Lung microvascular endothelial cell (primary cell): Measurements from ENCODE around the gene ARHGEF35. TPM values are rescaled to one million over a fixed set of nuclear protein-coding genes. Genes with fewer than 3 reads are reported as not detected.
"Not testable (repeated sequence)": the region's sequence is repeated elsewhere in the genome, so short reads cannot be mapped to it uniquely, and the experiment has no call there.

Experiments
- DNase-seq, 2 donors: peaks; one replicate each; pipeline versions ENCODE4 v3.0.0 to v3.0.0-alpha.2; 2010; ENCODE audit warnings: low read depth in 2 of 2
- total RNA-seq: library from RNA; depleted of rRNA; stranded (reverse); fragments of >200 nt; gene quantifications from 2 replicates; pipeline ENCODE4 v1.2.1, GENCODE V29; 2014

Gene ARHGEF35
- under 0.01 TPM in 1 of 2 replicates, not detected in the other for total RNA-seq

DNA sequence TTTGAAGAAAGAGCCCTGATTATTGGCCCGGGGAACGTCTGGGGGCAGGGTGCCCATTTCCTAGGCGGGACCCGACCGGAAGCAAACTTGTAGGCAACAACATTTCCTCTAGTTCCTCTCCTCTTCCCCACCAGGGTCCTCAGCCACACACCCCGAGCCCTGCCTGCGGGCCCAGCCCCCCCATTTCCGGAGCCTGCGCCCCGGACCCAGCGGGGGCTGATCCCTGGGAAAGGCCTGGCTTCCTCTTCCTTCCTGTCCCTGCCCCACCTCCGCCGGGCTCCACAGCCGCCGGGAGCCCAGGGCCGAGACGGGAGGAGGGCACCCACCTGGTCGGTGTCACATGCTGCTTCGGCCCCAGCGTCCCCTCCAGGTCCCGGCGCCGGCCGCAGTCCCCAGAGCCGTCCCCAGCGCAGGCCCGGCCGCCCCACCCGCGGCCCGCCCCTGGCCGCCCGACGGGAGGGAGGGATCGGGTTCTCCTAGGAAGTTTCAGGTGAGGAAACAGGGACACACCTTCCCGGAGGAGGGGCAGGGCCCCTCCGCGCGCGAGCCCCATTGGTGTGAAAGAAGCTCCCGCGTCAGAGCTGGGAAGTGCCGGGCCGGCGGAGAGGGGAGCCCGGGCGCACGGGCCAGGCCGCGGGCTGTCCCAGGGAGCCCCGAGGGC lies at the start of gene ARHGEF35:
ARHGEF35 (minus strand) TSS at position 622 of the 661 bp plus-strand sequence. CDS start 7,450 bp downstream, outside the sequence.
- DNase-seq: not testable (repeated sequence)

GRCh38 chr7:144245372-144245771 lies 49.7 kb upstream of the ARHGEF35 start:
- not testable (repeated sequence) for DNase-seq

- not testable (repeated sequence) for DNase-seq
These were observed 43.7 kb upstream of the ARHGEF35 start, which contains the start of gene OR2A42 for GRCh38 chr7:144239365-144239764. Gene OR2A42, minus strand, starts transcription at chr7:144239605. Its CDS starts 6,762 bp downstream, at chr7:144232843.

DNA sequence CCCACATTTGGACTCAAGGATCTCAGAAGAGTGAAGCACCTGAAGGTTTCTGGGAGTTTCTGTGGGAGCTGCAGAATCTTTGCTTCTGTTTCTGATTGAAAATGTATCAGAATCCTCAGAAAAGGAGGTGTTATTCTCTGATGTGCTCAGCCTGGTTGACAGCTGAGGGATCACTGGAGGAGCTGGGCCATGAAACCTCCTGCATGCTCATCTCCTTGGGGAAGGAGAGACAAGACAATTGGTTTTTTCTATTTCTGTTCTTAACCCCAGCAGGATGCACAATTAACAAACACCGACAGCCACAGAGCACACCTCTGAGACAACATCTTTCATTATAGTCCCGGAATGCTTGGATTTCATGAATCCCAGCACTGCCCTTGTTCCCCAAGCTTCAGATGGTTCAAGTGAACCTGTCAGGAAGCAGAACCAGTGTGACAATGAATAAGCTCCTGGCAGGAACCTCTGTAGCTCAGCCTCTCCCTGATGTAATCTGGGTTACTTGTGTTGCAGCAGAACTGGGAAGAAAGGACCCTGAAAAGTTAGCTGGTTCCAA lies 43.0 kb upstream of the ARHGEF35 start:
- DNase-seq: not testable (repeated sequence)

DNA sequence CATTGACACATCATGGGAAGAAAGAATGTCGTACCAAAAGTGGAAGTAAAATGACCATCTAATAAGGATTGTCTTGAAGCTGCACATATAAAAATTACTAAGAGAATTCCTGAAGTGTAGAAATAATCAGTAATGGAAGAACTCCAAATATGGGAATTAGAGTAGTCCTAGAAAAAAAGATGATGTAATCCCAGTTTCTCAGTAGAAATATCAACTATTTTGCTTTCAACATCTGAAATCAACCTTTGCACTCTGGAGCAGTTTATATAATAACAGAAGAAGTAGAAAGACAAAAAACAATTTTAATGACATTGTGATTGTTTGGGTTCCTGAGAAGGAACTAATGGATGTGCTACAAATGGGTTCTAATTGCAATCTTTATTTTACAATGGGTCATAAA lies 37.4 kb upstream of the ARHGEF35 start:
- DNase-seq: not testable (repeated sequence)

DNA sequence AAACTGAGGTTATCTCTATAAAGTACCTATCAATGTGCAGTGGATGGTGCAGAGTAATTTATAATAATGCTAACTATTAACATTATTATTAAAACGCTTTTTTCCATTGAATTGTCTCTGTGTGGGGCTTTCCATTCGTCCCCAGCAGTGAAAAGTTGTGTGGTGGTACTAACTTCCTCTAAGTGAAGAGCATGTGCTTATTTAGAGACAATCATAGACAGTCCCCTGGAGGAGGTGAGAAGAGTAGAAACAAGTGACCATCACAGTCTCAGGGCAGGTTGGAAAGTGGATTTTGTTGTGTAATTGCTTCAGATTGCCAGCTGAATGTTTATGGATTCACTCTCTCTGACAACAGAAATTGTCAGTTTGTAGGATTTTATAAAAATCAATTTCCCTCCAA lies 35.4 kb upstream of the ARHGEF35 start:
- not testable (repeated sequence) for DNase-seq

DNA sequence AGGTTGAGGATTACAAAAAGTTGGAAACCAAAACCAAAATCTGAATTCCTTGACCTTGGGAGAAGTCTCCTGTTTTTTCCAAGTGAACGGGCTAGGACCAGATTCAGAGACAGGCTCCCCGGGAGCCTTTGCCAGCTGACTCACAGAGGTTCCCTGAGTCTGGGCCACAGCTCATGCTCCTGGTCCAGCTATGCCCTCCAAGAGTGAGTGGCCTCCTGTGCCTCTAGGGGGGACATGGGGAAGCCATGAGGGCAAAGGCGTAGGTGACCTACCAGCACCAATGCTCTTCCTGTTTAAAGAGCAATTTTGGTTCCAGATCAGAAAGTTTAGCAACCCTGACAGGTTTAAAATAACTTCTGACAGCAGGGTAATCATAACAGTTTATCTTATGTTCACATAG lies 33.2 kb upstream of the ARHGEF35 start:
- not testable (repeated sequence) for DNase-seq

DNA sequence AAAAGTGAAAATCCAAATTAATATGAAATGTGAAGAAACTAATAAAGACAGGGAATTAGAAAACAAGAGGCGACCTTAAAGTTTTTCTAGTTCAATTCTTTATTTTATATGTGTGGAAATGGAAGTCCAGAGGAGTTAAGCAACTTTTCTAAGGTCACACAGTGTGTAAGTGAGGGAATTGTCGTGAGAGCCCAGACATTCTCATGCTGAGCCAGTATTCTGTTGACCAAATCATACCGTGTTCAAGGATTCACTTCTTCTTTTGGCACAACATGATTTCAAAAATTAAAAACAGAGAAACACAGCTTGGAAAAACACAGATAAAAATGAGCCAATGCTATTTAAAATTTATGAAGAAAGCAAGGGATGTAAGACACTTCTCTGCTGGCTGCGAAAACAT lies 31.2 kb upstream of the ARHGEF35 start:
- DNase-seq: not testable (repeated sequence)

DNA sequence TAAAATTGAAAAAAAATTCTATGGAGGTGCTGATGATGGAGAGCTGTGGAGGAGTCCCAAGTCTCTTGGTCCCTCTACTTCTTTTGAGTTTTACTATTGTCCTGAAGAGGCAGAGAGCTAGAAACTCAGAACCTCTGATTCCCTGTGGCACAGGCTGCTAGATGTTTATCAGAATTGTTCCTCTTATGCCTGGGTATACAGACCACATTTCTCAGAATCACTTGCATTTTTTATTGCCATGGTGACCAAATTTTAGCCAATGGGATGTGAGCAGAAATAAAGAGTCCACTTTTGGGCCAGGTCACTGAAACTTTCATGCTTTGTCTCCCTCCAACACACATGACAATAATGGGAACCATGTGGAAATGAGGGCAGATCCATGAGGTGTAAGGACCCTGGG lies 28.0 kb upstream of the ARHGEF35 start:
- not testable (repeated sequence) for DNase-seq

DNA sequence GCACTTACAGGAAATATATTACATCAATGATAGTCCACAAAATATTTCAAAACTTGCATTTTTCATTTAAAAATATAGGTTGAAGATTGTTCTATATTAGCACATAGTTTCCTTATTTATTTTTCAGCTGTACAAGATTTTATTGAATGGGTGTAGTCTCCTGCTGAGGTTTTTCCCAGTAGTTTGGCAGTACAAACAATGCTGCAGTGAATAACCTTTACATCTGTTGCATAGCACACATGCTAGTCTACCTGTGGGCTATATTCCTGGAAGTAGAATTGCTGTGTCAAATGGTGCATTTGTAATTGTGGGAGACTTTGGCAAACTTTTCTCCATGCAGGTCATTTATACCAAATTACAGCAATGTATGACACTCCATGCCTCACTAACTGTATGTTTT lies 24.9 kb upstream of the ARHGEF35 start:
- not testable (repeated sequence) for DNase-seq

DNA sequence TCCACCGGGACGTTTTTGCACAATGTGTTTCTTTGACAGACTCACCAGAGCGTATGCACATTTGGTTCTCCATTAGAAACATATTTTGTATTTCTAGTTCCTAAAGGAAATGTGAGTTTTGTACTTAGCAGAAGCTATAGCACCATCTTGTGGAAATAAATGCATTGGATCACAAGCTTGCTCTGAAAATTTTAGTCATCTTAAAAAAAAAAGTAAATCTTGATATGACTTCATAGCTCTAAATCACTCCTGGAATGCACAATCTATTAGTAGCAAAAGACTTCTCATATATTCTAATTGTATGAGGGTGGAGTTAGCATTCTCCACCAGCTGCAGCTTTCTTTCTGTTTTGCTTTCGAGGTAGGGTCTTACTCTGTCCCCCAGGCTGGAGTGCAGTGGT lies 23.5 kb upstream of the ARHGEF35 start:
- DNase-seq: not testable (repeated sequence)

DNA sequence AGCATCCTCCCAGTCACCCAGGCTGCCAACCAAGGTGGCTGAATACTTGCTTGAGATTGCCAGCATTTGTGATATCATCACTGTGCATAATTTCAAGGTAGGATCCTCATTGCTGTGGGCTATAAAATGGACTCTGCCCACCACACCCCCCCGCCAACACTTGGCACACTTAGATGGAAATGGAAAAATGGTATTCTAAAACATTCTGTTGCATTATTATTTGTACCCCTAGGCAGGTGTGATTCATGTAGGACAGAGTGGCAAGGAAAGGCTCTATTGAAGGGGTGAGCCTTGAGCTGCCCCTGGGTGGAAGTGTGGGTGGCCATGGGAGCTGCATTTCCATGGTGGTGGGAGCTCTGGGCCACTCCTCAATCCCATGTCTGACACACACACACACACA lies 22.9 kb upstream of the ARHGEF35 start:
- not testable (repeated sequence) for DNase-seq

GRCh38 chr7:144217200-144217599 lies 21.6 kb upstream of the ARHGEF35 start:
- DNase-seq: not testable (repeated sequence)

DNA sequence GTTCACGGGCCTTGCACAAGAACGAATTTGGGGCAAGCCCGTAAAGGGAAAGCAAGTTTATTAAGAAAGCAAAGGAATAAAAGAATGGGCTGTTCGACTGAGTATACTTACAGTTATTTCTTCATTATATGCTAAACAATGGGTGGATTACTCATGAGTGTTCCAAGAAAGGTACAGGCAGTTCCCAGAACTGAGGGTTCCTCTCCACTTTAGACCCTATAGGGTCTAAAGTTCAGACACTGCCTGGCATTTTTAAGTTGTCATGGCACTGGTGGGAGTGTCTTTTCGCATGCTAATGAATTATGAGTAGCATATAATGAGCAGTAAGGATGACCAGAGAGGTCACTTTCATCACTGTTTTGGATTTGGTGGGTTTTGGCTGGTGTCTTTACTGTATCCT lies 9.7 kb upstream of the ARHGEF35 start:
- DNase-seq: not testable (repeated sequence)

DNA sequence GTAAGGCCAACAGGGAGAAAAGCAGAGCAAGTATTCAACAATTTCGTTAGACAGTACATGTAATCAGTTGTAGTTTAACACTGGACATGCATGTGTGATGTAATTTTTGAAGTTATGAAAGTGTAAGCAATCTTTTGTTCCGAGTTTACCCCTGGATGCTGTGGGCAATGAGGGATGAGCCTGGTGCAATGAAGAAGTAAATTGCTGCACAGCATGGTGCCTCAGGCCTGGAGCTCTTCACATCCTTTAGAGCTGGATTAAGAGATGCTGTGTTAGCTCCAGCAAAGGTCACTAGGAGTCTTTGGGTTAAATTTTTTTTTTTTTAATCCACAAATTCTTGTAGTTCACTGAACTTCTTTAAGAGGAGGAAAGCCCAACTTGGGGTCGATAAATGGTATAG lies 7.5 kb upstream of the ARHGEF35 start:
- not testable (repeated sequence) for DNase-seq

DNA sequence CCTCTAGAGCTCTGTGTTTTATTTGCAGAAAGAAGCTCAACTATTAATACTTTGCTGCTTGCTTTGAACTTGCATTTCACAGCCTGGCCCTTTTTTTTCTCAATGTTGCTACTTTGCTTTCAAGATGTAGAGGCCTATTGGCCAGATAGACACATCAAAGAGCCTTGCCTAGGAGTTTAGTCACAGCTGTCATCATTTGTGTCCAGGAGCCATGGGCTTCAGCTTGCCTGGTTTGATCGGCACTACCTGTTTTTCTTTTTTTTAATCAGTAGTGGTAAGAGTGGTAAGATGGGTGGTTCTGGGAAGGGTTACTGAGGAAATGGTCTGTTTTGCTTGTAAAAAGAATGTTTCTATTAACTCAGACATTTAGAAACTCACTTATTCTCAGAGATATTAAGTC lies 6.3 kb upstream of the ARHGEF35 start:
- DNase-seq: not testable (repeated sequence)

DNA sequence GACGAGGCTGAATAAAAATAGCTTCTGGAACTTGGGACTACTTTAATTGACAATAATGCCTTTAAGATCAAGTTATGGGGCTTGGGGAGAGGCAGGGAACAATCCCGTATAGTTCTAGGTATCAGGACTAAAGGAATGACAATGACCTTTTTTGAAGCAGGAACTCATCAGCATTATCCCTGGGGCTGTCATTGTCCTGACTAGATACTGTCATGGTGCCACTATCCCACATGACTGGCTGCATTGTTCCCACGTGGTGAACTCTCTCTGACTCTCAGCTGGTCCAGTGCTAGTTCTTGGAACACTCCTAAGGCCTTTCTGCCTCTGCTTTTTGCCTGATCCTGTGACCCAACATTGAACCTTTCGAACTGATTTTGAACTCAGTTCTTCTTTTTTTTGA lies 3.3 kb upstream of the ARHGEF35 start:
- not testable (repeated sequence) for DNase-seq

- not testable (repeated sequence) for DNase-seq
These were observed 1.2 kb downstream of the ARHGEF35 start for GRCh38 chr7:144194453-144194852.

DNA sequence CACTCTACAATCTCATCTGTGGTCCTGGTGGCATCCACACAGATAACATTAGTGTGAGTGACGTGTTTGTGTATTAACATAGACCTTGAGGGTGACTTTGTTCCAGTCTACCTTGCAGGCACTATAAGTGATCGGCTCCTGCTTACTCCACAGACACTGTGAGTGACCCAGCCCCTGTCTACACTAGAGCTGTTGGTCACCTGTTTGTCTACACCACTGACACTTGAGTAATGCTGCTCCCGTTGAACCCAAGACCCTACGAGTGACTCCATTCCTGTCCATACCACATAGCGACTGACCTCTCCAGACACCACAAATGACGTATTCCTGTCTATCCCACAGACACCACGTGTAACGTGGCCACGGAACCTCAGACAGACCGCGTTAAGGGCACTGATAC lies 1.9 kb downstream of the ARHGEF35 start:
- not testable (repeated sequence) for DNase-seq

DNA sequence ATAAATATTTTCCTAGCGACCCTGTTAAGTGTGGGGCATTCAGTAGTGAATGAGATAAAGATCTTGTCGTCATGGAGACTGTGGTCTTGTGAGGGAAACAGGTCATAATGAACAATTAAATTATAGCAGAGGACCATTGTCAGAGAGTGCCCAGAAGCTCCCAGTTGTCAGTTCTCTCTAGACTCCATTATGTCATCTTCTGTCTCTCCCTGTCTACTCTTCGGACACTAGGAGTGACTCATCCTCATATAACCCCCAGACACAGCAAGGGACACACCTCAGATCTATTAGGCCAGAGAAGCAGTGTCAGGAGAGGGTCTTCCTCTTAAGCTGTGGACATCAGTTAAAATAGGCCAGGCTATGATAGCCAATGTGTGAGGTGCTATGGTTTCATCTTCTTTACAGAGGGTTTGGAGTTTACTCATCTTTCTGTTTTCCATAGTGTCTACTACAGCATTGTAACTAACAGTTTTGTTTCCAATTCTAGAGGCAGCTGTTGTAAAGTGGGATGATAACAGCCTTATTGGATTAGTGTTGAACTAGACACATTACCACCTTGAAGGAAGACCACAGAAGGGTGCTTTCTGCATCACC lies 7.0 kb downstream of the ARHGEF35 start:
- not testable (repeated sequence) for DNase-seq

DNA sequence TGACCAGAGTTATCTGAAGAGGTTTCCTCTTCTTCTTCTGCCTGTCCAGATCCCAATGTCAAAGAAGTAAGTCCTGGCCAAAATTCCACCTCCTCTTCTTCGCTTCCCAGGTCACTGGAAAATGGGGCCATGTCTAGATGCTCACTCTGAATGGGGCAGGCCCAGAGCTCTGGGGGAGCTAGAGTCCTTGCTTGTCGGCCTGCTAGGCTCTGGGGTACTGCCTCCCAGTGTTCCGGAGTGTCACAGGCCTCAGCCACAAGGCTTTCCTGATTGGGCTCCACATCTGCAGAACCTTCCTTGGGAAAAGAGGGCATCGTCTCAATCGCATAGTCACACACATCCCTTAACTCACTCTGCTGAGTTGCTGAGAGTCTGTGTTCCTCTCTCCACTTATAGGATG lies 7.8 kb downstream of the ARHGEF35 start:
- not testable (repeated sequence) for DNase-seq

DNA sequence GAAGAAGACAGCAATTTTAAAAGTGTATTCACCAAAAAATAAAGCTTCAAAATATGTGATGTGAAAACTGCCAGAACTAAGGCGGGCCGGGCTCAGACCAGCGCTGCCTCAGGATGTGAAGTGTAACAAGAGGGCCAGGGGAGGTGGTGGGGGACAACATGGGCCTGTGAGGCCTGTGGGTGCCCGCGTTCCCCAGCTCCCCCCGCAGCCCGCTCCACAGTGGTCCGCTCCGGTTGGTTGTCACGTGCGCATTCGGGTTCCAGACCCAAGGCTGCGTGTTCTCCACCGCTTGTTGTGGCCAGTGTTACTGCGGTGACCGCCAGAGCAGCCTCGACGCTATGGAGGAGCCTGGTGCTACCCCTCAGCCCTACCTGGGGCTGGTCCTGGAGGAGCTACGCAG lies 12.5 kb downstream of the ARHGEF35 start, which contains the start of gene CTAGE4:
CTAGE4 (plus strand) TSS at position 301 of the 400 bp plus-strand sequence; CDS start at position 339, 38 bp downstream.
- DNase-seq: not testable (repeated sequence)

GRCh38 chr7:144179165-144179479 lies 16.5 kb downstream of the ARHGEF35 start:
- not testable (repeated sequence) for DNase-seq
